ENCODE measurements around the gene DPF3.

DNA sequence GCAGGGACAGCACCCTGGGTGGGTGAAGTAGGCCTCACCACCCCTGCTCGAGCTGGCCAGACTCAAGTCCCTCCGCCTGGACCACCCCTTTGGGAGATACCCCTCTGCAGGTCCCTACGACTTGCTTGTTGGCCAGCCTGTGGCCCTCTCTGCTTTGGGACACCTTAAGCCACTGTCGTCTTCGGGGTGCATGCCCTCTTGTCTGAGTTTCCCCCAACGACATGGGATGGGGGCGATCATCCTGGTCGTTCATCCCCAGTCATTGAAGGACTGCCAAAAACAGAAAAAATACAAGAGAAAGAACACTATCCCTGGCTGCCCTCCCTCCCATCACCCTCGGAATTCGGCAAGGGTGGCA is 151.1 kb downstream of the DPF3 start:
- TF ChIP-seq, protein P1, sequence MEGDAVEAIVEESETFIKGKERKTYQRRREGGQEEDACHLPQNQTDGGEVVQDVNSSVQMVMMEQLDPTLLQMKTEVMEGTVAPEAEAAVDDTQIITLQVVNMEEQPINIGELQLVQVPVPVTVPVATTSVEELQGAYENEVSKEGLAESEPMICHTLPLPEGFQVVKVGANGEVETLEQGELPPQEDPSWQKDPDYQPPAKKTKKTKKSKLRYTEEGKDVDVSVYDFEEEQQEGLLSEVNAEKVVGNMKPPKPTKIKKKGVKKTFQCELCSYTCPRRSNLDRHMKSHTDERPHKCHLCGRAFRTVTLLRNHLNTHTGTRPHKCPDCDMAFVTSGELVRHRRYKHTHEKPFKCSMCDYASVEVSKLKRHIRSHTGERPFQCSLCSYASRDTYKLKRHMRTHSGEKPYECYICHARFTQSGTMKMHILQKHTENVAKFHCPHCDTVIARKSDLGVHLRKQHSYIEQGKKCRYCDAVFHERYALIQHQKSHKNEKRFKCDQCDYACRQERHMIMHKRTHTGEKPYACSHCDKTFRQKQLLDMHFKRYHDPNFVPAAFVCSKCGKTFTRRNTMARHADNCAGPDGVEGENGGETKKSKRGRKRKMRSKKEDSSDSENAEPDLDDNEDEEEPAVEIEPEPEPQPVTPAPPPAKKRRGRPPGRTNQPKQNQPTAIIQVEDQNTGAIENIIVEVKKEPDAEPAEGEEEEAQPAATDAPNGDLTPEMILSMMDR (IDR thresholded peaks at IDR 0.05; ENCODE audit: low read length): no peak
- TF ChIP-seq EZH2 (optimal IDR thresholded peaks at IDR 0.05; ENCODE audit: low read depth, low read length) (no peak), EZH2phosphoT487 (IDR thresholded peaks at IDR 0.05; ENCODE audit: low read length) (no peak)
